GM12878 (cell line): ENCODE measurements around the gene TRPV5. TPM values are rescaled to one million over a fixed set of nuclear protein-coding genes. Genes with fewer than 3 reads are reported as not detected.

Experiments used
- ATAC-seq: fragments of 200-7000 bp; cut with Tn5 transposase; 3 replicates; pipeline ENCODE4 v1.9.1; 2020; ENCODE audit warnings: mild to moderate bottlenecking, moderate library complexity
- BruUV-seq: library from RNA; stranded (reverse); fragments of 400-500 nt; replicated peaks from 2 replicates; lab custom pipeline; 2021; lab: Mats Ljungman, UMichigan
- CTCF ChIA-PET: fragments of 300-600 bp; sonication (Branson Sonifier 250); formaldehyde crosslinking; extraction: SDS; loops from one replicate; lab custom pipeline; 2021; ENCODE audit warnings: inconsistent platforms; lab: Yijun Ruan, JAX
- POLR2A ChIA-PET: fragments of 350-600 bp; formaldehyde crosslinking; extraction: SDS; loops from one replicate; lab custom pipeline; 2021; ENCODE audit warnings: inconsistent platforms; lab: Charles Lee
- RAD21 ChIA-PET: fragments of 300-600 bp; sonication (Branson Sonifier 250); formaldehyde crosslinking; loops from one replicate; lab custom pipeline; 2023; ENCODE audit warnings: antibody characterized with exemption; ENCODE audit not compliant: unreplicated experiment; lab: Charles Lee
- SMC1A ChIA-PET: fragments of 300-600 bp; sonication (Branson Sonifier 250); formaldehyde crosslinking; loops from one replicate; lab custom pipeline; 2023; ENCODE audit not compliant: unreplicated experiment, uncharacterized antibody; lab: Charles Lee
- DNase-seq: peaks from one replicate; pipeline ENCODE4 v3.0.0-alpha.2; 2011; ENCODE audit warnings: low read depth, low spot score
- FAIRE-seq: peaks from 3 replicates; lab custom pipeline; 2011; peaks lifted over from hg19 to GRCh38; lab: Jason Lieb, UNC
- H2AFZ ChIP-seq: 2 replicates; pipeline ENCODE4 v1.6.0; 2011; ENCODE audit warnings: low read depth, low read length, control low read depth; ENCODE audit not compliant: control insufficient read depth
- H3K27ac ChIP-seq: 2 replicates; pipeline ENCODE4 v1.5.1; 2011; ENCODE audit warnings: control low read depth; ENCODE audit not compliant: control insufficient read depth, insufficient read depth
- H3K27me3 ChIP-seq, 2 experiments: replicated peaks in 1 of 2; 2 replicates each; pipeline versions ENCODE4 v1.6.0 to v1.6.1; 2011; ENCODE audit warnings: low read length in 1 of 2; ENCODE audit not compliant: control insufficient read depth in 2 of 2, insufficient read depth in 2 of 2
- H3K36me3 ChIP-seq, 2 experiments: 2 replicates each; pipeline ENCODE4 v1.5.1; 2011; ENCODE audit warnings: low read length in 1 of 2; ENCODE audit not compliant: control insufficient read depth in 2 of 2, insufficient read depth in 2 of 2
- H3K4me1 ChIP-seq: 2 replicates; pipeline ENCODE4 v1.6.1; 2011; ENCODE audit warnings: mild to moderate bottlenecking, low read length, moderate library complexity, mixed read lengths; ENCODE audit not compliant: control insufficient read depth, insufficient read depth
- H3K4me2 ChIP-seq: 2 replicates; pipeline ENCODE4 v1.6.0; 2011; ENCODE audit warnings: control low read depth; ENCODE audit not compliant: control insufficient read depth, insufficient read depth
- H3K4me3 ChIP-seq: fragments of 200-600 bp; sonication (generic); 2 replicates; pipeline ENCODE4 v1.5.1; 2016
- H3K79me2 ChIP-seq: 2 replicates; pipeline ENCODE4 v1.6.0; 2011; ENCODE audit warnings: low read length; ENCODE audit not compliant: control insufficient read depth, insufficient read depth
- H3K9ac ChIP-seq: 2 replicates; pipeline ENCODE4 v1.8.0; 2011; ENCODE audit warnings: low read length, control low read depth, mixed read lengths; ENCODE audit not compliant: control insufficient read depth, insufficient read depth
- H3K9me3 ChIP-seq: replicated peaks from 3 replicates; pipeline ENCODE4 v1.5.1; 2011; ENCODE audit warnings: mild to moderate bottlenecking, low read length; ENCODE audit not compliant: control insufficient read depth, insufficient read depth
- H4K20me1 ChIP-seq: 2 replicates; pipeline ENCODE4 v1.6.0; 2011; ENCODE audit not compliant: control insufficient read depth, insufficient read depth
- EGR1 ChIP-seq, 2 experiments: IDR thresholded peaks; 1 replicate in 1 of 2; 2 replicates in 1 of 2; pipeline ENCODE4 v1.6.1; 2011 to 2012; ENCODE audit warnings: low read depth in 2 of 2, low read length in 2 of 2, borderline replicate concordance in 1 of 2, mild to moderate bottlenecking in 1 of 2, moderate library complexity in 1 of 2
- IRF4 ChIP-seq: IDR thresholded peaks from 2 replicates; pipeline ENCODE4 v1.6.1; 2011; ENCODE audit warnings: low read depth, low read length
- RAD21 ChIP-seq: IDR thresholded peaks from 2 replicates; pipeline ENCODE4 v1.6.1; 2011; ENCODE audit warnings: mild to moderate bottlenecking, low read depth, low read length, moderate library complexity; ENCODE audit not compliant: insufficient read depth
- SMC3 ChIP-seq: IDR thresholded peaks from 2 replicates; pipeline ENCODE4 v1.6.1; 2011; ENCODE audit warnings: low read length, improper control_type of control experiment, borderline replicate concordance
- SREBF1 ChIP-seq: IDR thresholded peaks from 2 replicates; pipeline ENCODE4 v1.6.1; 2012; ENCODE audit warnings: mild to moderate bottlenecking, low read length
- YY1 ChIP-seq: IDR thresholded peaks from 2 replicates; pipeline ENCODE4 v1.6.1; 2011; ENCODE audit warnings: low read depth, mild to moderate bottlenecking, low read length
- ZNF207 ChIP-seq: fragments of 450-650 bp; IDR thresholded peaks from 2 replicates; pipeline ENCODE4 v1.6.1; 2014; ENCODE audit warnings: antibody characterized with exemption, mild to moderate bottlenecking, borderline replicate concordance
- ZNF24 ChIP-seq: fragments of 450-650 bp; IDR thresholded peaks from 2 replicates; pipeline ENCODE4 v1.6.1; 2017; ENCODE audit warnings: antibody characterized with exemption, mild to moderate bottlenecking
- WGBS: methylation state at CpG from one replicate; pipeline ENCODE4 v1.1.6; 2016; ENCODE audit warnings: low lambda C conversion rate; ENCODE audit not compliant: insufficient replicate concordance, insufficient coverage; ENCODE audit errors: missing lambda C conversion rate; 5-methylcytosine and 5-hydroxymethylcytosine counted together
- in situ Hi-C: fragments of 300-500 bp; cut with MboI; formaldehyde crosslinking; loops from 9 replicates; pipeline ENCODE4 v1.14.3; 2018; ENCODE audit warnings: mixed read lengths
- intact Hi-C: fragments of 100-400 bp; cut with micrococcal nuclease; formaldehyde crosslinking; loops from one replicate; pipeline ENCODE4 v1.14.2; 2022; ENCODE audit not compliant: unreplicated experiment
- polyA plus RNA-seq, 11 experiments: library from polyadenylated mRNA; depleted of rRNA in 4 of 11; unstranded in 6 of 11; stranded (reverse) in 5 of 11; fragments of >200 nt; fragmentation: Nextera tagmentation in 4 of 11; fragmentation: Illumina TruSeq in 1 of 11; extraction: Ambion mirVana in 4 of 11; extraction: Trizol in 1 of 11; gene quantifications; 1 replicate in 1 of 11; 2 replicates in 10 of 11; pipeline versions ENCODE4 v1.2.1 to v1.2.3, GENCODE V29; 2011 to 2016; ENCODE audit warnings: inconsistent platforms in 2 of 11, missing spikeins in 2 of 11, low read depth in 1 of 11
- total RNA-seq, 4 experiments: library from RNA; depleted of rRNA in 3 of 4; stranded (reverse); fragments of >200 nt in 3 of 4; fragmentation: Illumina TruSeq in 1 of 4; extraction: Trizol in 1 of 4; gene quantifications; 2 replicates each; pipeline versions ENCODE4 v1.2.1 to v1.2.3, GENCODE V29; 2013 to 2021
- TF ChIP-seq, protein P1 (sequence below): fragments of 450-650 bp; IDR thresholded peaks from 2 replicates; pipeline ENCODE4 v1.6.1; 2014; ENCODE audit warnings: mild to moderate bottlenecking
- TF ChIP-seq, protein P2 (sequence below), 3 experiments: IDR thresholded peaks in 2 of 3; conservative IDR thresholded peaks in 1 of 3; 2 replicates each; pipeline ENCODE4 v1.5.1; 2011; ENCODE audit warnings: low read depth in 3 of 3, low read length in 3 of 3, mild to moderate bottlenecking in 3 of 3, control low read depth in 2 of 3, moderate library complexity in 2 of 3, inconsistent platforms in 1 of 3, mixed read lengths in 1 of 3; ENCODE audit not compliant: control insufficient read depth in 2 of 3, insufficient read depth in 1 of 3; ENCODE audit errors: extremely low read depth in 1 of 3

Gene TRPV5
- total and polyA plus RNA-seq, 10 of the 15 experiments (the other 5 are each of a cell fraction or from before 2014, with no cell fraction given), result not detected

GRCh38 chr7:142880876-142881505, 52.6 kb downstream of the TRPV5 start:
- intact Hi-C loops, result loop anchor here (2.0 kb wide), 2 partner anchors 122 to 334 kb away; no protein-coding TSS in a partner anchor
- ChIA-PET CTCF (interaction anchor here (0.8 to 7.1 kb wide), 25 partner anchors 8 to 334 kb away, joined by 3 to 123 read pairs (median 3); partner anchors contain the start of genes EPHB6 and TRPV5), SMC1A (interaction anchor here (0.6 to 4.6 kb wide), 9 partner anchors 45 to 334 kb away, joined by 3 to 39 read pairs (median 3); no protein-coding TSS in a partner anchor), POLR2A (interaction anchor here (0.6 kb wide), 1 partner anchor 534 kb away, joined by 4 read pairs; no protein-coding TSS in a partner anchor), RAD21 (interaction anchor here (0.7 to 1.7 kb wide), 6 partner anchors 27 to 334 kb away, joined by 3 to 6 read pairs (median 4); no protein-coding TSS in a partner anchor)
- Histone ChIP-seq H3K36me3 (no peaks in the 10 kb centered on the region), H3K4me3 (no peak overlapping the region), H3K27ac (no peak overlapping the region), H3K79me2 (no peaks in the 10 kb centered on the region), H3K27me3 (0 out of 4 replicates have a peak, but pooled peaks cover 0 to 2% of the 10 kb centered on the region in 2 experiments), H3K9ac (no peak overlapping the region), H3K4me2 (no peak overlapping the region), H2AFZ (no peak overlapping the region), H3K4me1 (no peaks in the 10 kb centered on the region), H4K20me1 (no peaks in the 10 kb centered on the region), H3K9me3 (no peaks in the 10 kb centered on the region)
- peak; percentile 87 for ATAC-seq
- no TSS peak for BruUV-seq
- FAIRE-seq, result peak; percentile 75
- TF ChIP-seq ZNF207, result 0 out of 2 replicates have a peak, but pooled peaks have one; percentile 34
- TF ChIP-seq SREBF1, result no peak
- peak; percentile 67 for TF ChIP-seq SMC3
- no peak for TF ChIP-seq EGR1 (IDR thresholded peaks at IDR 0.05; ENCODE audit: borderline replicate concordance in 1 of 2, low read depth in 2 of 2, low read length in 2 of 2)
- peak; percentile 55 for TF ChIP-seq RAD21
- no peak for TF ChIP-seq IRF4
- TF ChIP-seq, protein P1, sequence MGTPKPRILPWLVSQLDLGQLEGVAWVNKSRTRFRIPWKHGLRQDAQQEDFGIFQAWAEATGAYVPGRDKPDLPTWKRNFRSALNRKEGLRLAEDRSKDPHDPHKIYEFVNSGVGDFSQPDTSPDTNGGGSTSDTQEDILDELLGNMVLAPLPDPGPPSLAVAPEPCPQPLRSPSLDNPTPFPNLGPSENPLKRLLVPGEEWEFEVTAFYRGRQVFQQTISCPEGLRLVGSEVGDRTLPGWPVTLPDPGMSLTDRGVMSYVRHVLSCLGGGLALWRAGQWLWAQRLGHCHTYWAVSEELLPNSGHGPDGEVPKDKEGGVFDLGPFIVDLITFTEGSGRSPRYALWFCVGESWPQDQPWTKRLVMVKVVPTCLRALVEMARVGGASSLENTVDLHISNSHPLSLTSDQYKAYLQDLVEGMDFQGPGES, result no peak
- TF ChIP-seq ZNF24, result no peak
- peak; percentile 75 for TF ChIP-seq YY1
- TF ChIP-seq, protein P2, sequence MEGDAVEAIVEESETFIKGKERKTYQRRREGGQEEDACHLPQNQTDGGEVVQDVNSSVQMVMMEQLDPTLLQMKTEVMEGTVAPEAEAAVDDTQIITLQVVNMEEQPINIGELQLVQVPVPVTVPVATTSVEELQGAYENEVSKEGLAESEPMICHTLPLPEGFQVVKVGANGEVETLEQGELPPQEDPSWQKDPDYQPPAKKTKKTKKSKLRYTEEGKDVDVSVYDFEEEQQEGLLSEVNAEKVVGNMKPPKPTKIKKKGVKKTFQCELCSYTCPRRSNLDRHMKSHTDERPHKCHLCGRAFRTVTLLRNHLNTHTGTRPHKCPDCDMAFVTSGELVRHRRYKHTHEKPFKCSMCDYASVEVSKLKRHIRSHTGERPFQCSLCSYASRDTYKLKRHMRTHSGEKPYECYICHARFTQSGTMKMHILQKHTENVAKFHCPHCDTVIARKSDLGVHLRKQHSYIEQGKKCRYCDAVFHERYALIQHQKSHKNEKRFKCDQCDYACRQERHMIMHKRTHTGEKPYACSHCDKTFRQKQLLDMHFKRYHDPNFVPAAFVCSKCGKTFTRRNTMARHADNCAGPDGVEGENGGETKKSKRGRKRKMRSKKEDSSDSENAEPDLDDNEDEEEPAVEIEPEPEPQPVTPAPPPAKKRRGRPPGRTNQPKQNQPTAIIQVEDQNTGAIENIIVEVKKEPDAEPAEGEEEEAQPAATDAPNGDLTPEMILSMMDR (IDR thresholded peaks at IDR 0.05 in 2 of 3, conservative IDR thresholded peaks at IDR 0.05 in 1 of 3; ENCODE audit: control insufficient read depth in 2 of 3, extremely low read depth in 1 of 3, insufficient read depth in 1 of 3, low read depth in 3 of 3, low read length in 3 of 3), result peak; percentile 77 to 94 (median 89)
- no peak for DNase-seq
- in situ Hi-C loops, result no loop called here
- WGBS, result 6% methylated on average over 8 of the region's 8 CpGs
